NB4 (cell line): ENCODE measurements around the gene AP3M1.

Source experiments
- DNase-seq: peaks from one replicate; pipeline ENCODE4 v3.0.0; 2010; ENCODE audit warnings: low read depth
- H3K4me3 ChIP-seq: one replicate; pipeline ENCODE4 v1.5.1; 2011; ENCODE audit warnings: mild to moderate bottlenecking, low read depth, low read length, moderate library complexity
- CTCF ChIP-seq: IDR thresholded peaks from one replicate; pipeline ENCODE4 v1.5.1; 2012; ENCODE audit warnings: low read depth, low read length
- MAX ChIP-seq: IDR thresholded peaks from 2 replicates; pipeline ENCODE4 v1.6.1; 2011; ENCODE audit warnings: low read depth, low read length
- MYC ChIP-seq: IDR thresholded peaks from 2 replicates; pipeline ENCODE4 v1.6.1; 2011; ENCODE audit warnings: low read depth, low read length
- POLR2A ChIP-seq: IDR thresholded peaks from 2 replicates; pipeline ENCODE4 v1.6.1; 2011; ENCODE audit warnings: mild to moderate bottlenecking; ENCODE audit not compliant: insufficient read length; ENCODE audit errors: extremely low read depth

Gene AP3M1

GRCh38 chr10:74120911-74121310 lies 29.7 kb downstream of the AP3M1 start:
- DNase-seq, result no peak
- TF ChIP-seq MYC, result no peak
- H3K4me3 ChIP-seq, result no peak overlapping the region

DNA sequence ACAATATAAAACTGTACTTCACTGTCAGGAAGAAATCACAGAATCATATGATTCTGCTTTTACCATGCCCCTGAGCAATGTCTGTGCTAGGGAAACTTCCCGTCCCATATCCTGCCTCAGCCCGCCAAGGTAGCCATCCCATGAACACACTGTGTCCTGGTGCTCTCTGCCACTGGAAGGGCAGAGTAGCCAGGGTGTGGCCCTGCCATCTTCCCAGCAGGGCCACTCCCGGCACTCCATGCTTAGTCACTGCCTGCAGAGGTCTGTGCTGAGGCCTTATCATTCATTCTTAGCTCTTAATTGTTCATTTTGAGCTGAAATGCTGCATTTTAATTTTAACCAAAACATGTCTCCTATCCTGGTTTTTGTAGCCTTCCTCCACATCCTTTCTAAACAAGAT lies 31.8 kb downstream of the AP3M1 start:
- no peak for DNase-seq
- no peak for TF ChIP-seq MYC
- TF ChIP-seq MAX, result no peak
- TF ChIP-seq POLR2A, result no peak
- TF ChIP-seq CTCF, result no peak
- H3K4me3 ChIP-seq, result no peak overlapping the region

- DNase-seq, result no peak
- H3K4me3 ChIP-seq, result no peak overlapping the region
- TF ChIP-seq MAX (no peak), POLR2A (no peak), MYC (no peak), CTCF (no peak)
These were observed 32.9 kb downstream of the AP3M1 start for GRCh38 chr10:74117738-74118137.

DNA sequence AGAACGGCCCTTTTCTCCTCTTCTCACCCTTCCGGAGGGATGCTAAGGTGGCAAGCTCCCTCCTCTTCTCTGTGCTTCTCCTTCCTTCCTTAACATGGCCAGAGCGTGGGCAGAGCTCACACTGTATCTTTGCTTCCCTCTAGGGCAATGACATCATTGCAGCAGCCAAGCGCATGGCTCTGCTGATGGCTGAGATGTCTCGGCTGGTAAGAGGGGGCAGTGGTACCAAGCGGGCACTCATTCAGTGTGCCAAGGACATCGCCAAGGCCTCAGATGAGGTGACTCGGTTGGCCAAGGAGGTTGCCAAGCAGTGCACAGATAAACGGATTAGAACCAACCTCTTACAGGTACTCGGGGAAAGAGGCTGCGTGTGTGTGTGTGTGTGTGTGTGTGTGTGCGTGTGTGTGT lies 36.6 kb downstream of the AP3M1 start:
- no peak overlapping the region for H3K4me3 ChIP-seq
- no peak for DNase-seq
- TF ChIP-seq MYC, result no peak
- no peak for TF ChIP-seq POLR2A
- no peak for TF ChIP-seq MAX
- TF ChIP-seq CTCF, result no peak

GRCh38 chr10:74113546-74113945 lies 37.1 kb downstream of the AP3M1 start:
- H3K4me3 ChIP-seq, result no peak overlapping the region
- TF ChIP-seq POLR2A (no peak), MYC (no peak), MAX (no peak), CTCF (no peak)
- no peak for DNase-seq

DNA sequence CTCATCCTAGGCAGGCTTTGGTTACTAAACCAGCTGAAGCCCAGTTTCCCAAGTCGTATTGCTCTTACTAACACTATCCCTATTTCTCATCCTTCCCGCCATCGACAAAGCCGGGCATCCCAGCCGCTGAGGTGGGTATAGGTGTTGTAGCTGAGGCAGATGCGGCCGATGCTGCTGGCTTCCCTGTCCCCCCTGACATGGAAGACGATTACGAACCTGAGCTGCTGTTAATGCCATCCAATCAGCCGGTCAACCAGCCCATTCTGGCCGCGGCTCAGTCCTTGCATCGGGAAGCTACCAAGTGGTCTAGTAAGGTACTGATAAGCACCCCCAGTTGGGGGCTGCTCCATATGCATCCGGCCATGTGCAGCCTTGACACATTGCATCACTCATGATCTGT lies 38.8 kb downstream of the AP3M1 start:
- H3K4me3 ChIP-seq, result no peak overlapping the region
- no peak for TF ChIP-seq MYC
- no peak for DNase-seq

DNA sequence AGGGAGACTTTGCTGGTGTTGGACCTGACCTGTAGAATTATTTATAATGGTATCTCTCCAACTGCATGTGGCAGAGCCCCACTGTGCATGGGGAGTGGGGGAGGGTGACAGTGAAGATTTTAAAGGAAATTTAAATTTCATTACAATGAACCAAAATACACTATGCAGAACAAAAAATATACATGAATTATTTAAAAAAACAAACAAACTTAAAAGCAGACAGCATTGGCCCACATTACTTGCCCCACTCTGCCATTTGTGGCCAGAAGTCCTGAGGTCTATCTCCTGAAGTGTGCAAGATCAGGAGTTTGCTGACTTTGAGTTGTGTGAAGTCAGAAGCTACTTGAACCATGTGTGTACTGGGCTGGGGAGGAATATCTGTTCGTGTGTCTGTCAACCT lies 40.5 kb downstream of the AP3M1 start:
- H3K4me3 ChIP-seq, result no peak overlapping the region
- DNase-seq, result no peak
- no peak for TF ChIP-seq MAX
- no peak for TF ChIP-seq CTCF
- no peak for TF ChIP-seq MYC
- TF ChIP-seq POLR2A, result no peak
